PC-3 (cell line): ENCODE data around the gene RPLP2. TPM values are rescaled to one million over a fixed set of nuclear protein-coding genes. Genes with fewer than 3 reads are reported as not detected.

Source experiments
- ATAC-seq: fragments of 200-7000 bp; cut with Tn5 transposase; 2 replicates; pipeline ENCODE4 v1.9.1; 2020; ENCODE audit warnings: mild to moderate bottlenecking, moderate library complexity
- BruUV-seq: library from RNA; stranded (reverse); fragments of 400-500 nt; replicated peaks from 2 replicates; lab custom pipeline; 2021; lab: Mats Ljungman, UMichigan
- CTCF ChIA-PET: fragments of 300-600 bp; sonication (Branson Sonifier 250); formaldehyde crosslinking; loops from one replicate; lab custom pipeline; 2022; ENCODE audit warnings: antibody characterized with exemption; lab: Charles Lee
- POLR2A ChIA-PET: fragments of 300-600 bp; sonication (Branson Sonifier 250); formaldehyde crosslinking; loops from one replicate; lab custom pipeline; 2022; ENCODE audit warnings: antibody characterized with exemption; ENCODE audit not compliant: unreplicated experiment; lab: Charles Lee
- DNase-seq: peaks from one replicate; pipeline ENCODE4 v3.0.0-alpha.2; 2015
- H2AFZ ChIP-seq: fragments of 300-600 bp; sonication (generic); 2 replicates; pipeline ENCODE4 v1.6.0; 2016; ENCODE audit warnings: antibody characterized with exemption, low read length
- H3F3A ChIP-seq: fragments of 300-600 bp; sonication (generic); one replicate; pipeline ENCODE4 v1.6.0; 2017; ENCODE audit warnings: antibody characterized with exemption, low read length, control low read depth, mild to moderate bottlenecking; ENCODE audit not compliant: unreplicated experiment
- H3K27ac ChIP-seq: fragments of 300-600 bp; sonication (generic); 2 replicates; pipeline ENCODE4 v1.5.1; 2016; ENCODE audit warnings: mild to moderate bottlenecking, low read length
- H3K27me3 ChIP-seq: fragments of 300-600 bp; sonication (generic); 2 replicates; pipeline ENCODE4 v1.6.1; 2016; ENCODE audit warnings: low read length, mixed read lengths
- H3K36me3 ChIP-seq: fragments of 300-600 bp; sonication (generic); 2 replicates; pipeline ENCODE4 v1.6.1; 2016; ENCODE audit warnings: low read depth, mixed run types, low read length, mixed read lengths
- H3K4me1 ChIP-seq: fragments of 300-600 bp; sonication (generic); 2 replicates; pipeline ENCODE4 v1.5.1; 2016; ENCODE audit warnings: low read length; ENCODE audit not compliant: insufficient read depth
- H3K4me2 ChIP-seq: fragments of 300-600 bp; sonication (generic); 2 replicates; pipeline ENCODE4 v1.6.0; 2016; ENCODE audit warnings: low read length
- H3K4me3 ChIP-seq: fragments of 300-600 bp; sonication (generic); 2 replicates; pipeline ENCODE4 v1.5.1; 2016; ENCODE audit warnings: mild to moderate bottlenecking, low read length, mixed read lengths
- H3K79me2 ChIP-seq: fragments of 300-600 bp; sonication (generic); 2 replicates; pipeline ENCODE4 v1.6.1; 2017; ENCODE audit warnings: low read length, mixed read lengths
- H3K9ac ChIP-seq: fragments of 300-600 bp; sonication (generic); 2 replicates; pipeline ENCODE4 v1.6.0; 2016; ENCODE audit warnings: mild to moderate bottlenecking, low read length
- H3K9me2 ChIP-seq: fragments of 300-600 bp; sonication (generic); replicated peaks from 2 replicates; pipeline ENCODE4 v1.6.1; 2016; ENCODE audit warnings: mixed run types, low read length, mixed read lengths
- H3K9me3 ChIP-seq: fragments of 300-600 bp; sonication (generic); 2 replicates; pipeline ENCODE4 v1.6.1; 2016; ENCODE audit warnings: low read length, mixed read lengths
- H4K20me1 ChIP-seq: fragments of 300-600 bp; sonication (generic); 2 replicates; pipeline ENCODE4 v1.6.1; 2016; ENCODE audit warnings: low read length, mixed read lengths
- CTCF ChIP-seq: fragments of 300-600 bp; sonication (generic); conservative IDR thresholded peaks from 2 replicates; pipeline ENCODE4 v1.5.1; 2017; ENCODE audit warnings: antibody characterized with exemption, low read depth, mild to moderate bottlenecking, low read length
- EZH2 ChIP-seq: fragments of 300-600 bp; sonication (generic); IDR thresholded peaks from one replicate; pipeline ENCODE4 v1.6.1; 2017; ENCODE audit warnings: antibody characterized with exemption, mild to moderate bottlenecking, low read length; ENCODE audit not compliant: unreplicated experiment
- EZH2phosphoT487 ChIP-seq: fragments of 300-600 bp; sonication (generic); IDR thresholded peaks from 2 replicates; pipeline ENCODE4 v1.6.1; 2018; ENCODE audit warnings: mild to moderate bottlenecking, antibody characterized with exemption, low read length, borderline replicate concordance
- intact Hi-C: fragments of 100-400 bp; cut with micrococcal nuclease; formaldehyde crosslinking; loops from 2 replicates; pipeline ENCODE4 v1.9.0; 2023
- total RNA-seq: library from RNA; depleted of rRNA; stranded (reverse); fragments of >200 nt; gene quantifications from 2 replicates; pipeline ENCODE4 v1.2.3, GENCODE V29; 2014

The RPLP2 gene
- total RNA-seq, 1 experiment from 2014 or later = 897 TPM

- ChIA-PET POLR2A (interaction anchor here (1.0 kb wide), 1 partner anchor 67 kb away, joined by 3 read pairs; the partner anchor contains the start of genes DEAF1 and TMEM80), CTCF (no interaction called here)
- Histone ChIP-seq H3K9me2 (no peaks in the 10 kb centered on the region), H3K79me2 (0 out of 2 replicates have a peak, but pooled peaks cover 1% of the 10 kb centered on the region), H4K20me1 (no peaks in the 10 kb centered on the region), H3K4me3 (no peak overlapping the region), H3K27ac (peak overlapping the region; percentile 91), H3K36me3 (peaks cover 40% of the 10 kb centered on the region), H3K9me3 (no peaks in the 10 kb centered on the region), H3K9ac (peak overlapping the region; percentile 59), H3K4me2 (peak overlapping the region; percentile 43), H3K4me1 (peaks cover 14% of the 10 kb centered on the region), H2AFZ (peak overlapping the region; percentile 31), H3K27me3 (no peaks in the 10 kb centered on the region), H3F3A (peaks cover 9% of the 10 kb centered on the region)
- TF ChIP-seq EZH2 = no peak
- TF ChIP-seq EZH2phosphoT487 = no peak
- peak; percentile 54 for TF ChIP-seq CTCF
- DNase-seq = peak; percentile 81
- BruUV-seq = TSS peak; percentile 21
- ATAC-seq = peak; percentile 87
- intact Hi-C loops = loop anchor here (2.0 kb wide), 1 partner anchor 14 kb away; no protein-coding TSS in a partner anchor
Observed at GRCh38 chr11:762421-763072, 47.2 kb upstream of the RPLP2 start.

GRCh38 chr11:763073-763463 lies 46.7 kb upstream of the RPLP2 start:
- no peaks in the 10 kb centered on the region for H3K27me3 ChIP-seq
- no peaks in the 10 kb centered on the region for H3K79me2 ChIP-seq
- H2AFZ ChIP-seq = peak overlapping the region; percentile 31; the same call in 1 of the 2 replicates
- CTCF ChIA-PET = no interaction called here
- H3K9ac ChIP-seq = peak overlapping the region; percentile 59
- DNase-seq = peak; percentile 59
- TF ChIP-seq EZH2 = no peak
- intact Hi-C loops = loop anchor here (2.0 kb wide), 1 partner anchor 14 kb away; no protein-coding TSS in a partner anchor
- no peaks in the 10 kb centered on the region for H3K9me2 ChIP-seq
- no peaks in the 10 kb centered on the region for H3K9me3 ChIP-seq
- H3K4me2 ChIP-seq = peak overlapping the region; percentile 43
- H3K4me1 ChIP-seq = peaks cover 14% of the 10 kb centered on the region
- H3K36me3 ChIP-seq = peaks cover 39% of the 10 kb centered on the region
- H3K4me3 ChIP-seq = no peak overlapping the region
- H3F3A ChIP-seq = peaks cover 9% of the 10 kb centered on the region
- POLR2A ChIA-PET = interaction anchor here (0.6 to 1.0 kb wide), 4 partner anchors 15 to 68 kb away, joined by 3 to 4 read pairs (median 4); partner anchors contain the start of genes DEAF1 and TMEM80
- no peaks in the 10 kb centered on the region for H4K20me1 ChIP-seq
- no TSS peak for BruUV-seq
- peak overlapping the region; percentile 91 for H3K27ac ChIP-seq
- ATAC-seq = peak; percentile 19

GRCh38 chr11:763549-764321 lies 46.0 kb upstream of the RPLP2 start:
- peaks cover 14% of the 10 kb centered on the region for H3K4me1 ChIP-seq
- no peak overlapping the region for H3K4me2 ChIP-seq
- peaks cover 9% of the 10 kb centered on the region for H3F3A ChIP-seq
- no peaks in the 10 kb centered on the region for H3K9me2 ChIP-seq
- ATAC-seq = no peak
- intact Hi-C loops = loop anchor here (2.0 kb wide), 1 partner anchor 15 kb away; no protein-coding TSS in a partner anchor
- no peak for TF ChIP-seq CTCF
- no peak for TF ChIP-seq EZH2phosphoT487
- TF ChIP-seq EZH2 = no peak
- H4K20me1 ChIP-seq = no peaks in the 10 kb centered on the region
- no peak overlapping the region for H3K9ac ChIP-seq
- no peaks in the 10 kb centered on the region for H3K9me3 ChIP-seq
- POLR2A ChIA-PET = interaction anchor here (0.5 to 1.0 kb wide), 6 partner anchors 14 to 68 kb away, joined by 3 to 6 read pairs (median 4); partner anchors contain the start of genes DEAF1 and TMEM80
- H2AFZ ChIP-seq = no peak overlapping the region
- H3K27me3 ChIP-seq = no peaks in the 10 kb centered on the region
- CTCF ChIA-PET = no interaction called here
- H3K4me3 ChIP-seq = no peak overlapping the region
- no peaks in the 10 kb centered on the region for H3K79me2 ChIP-seq
- no peak for DNase-seq
- H3K36me3 ChIP-seq = peaks cover 39% of the 10 kb centered on the region
- H3K27ac ChIP-seq = peak overlapping the region; percentile 19; the same call in 1 of the 2 replicates
- BruUV-seq = TSS peak; percentile 26
